ENCODE measurements around the gene MAP2. TPM values are rescaled to one million over a fixed set of nuclear protein-coding genes. Genes with fewer than 3 reads are reported as not detected.

Gene MAP2
- total and polyA plus RNA-seq, 2 of the 8 experiments (the other 6 are each of a cell fraction or from before 2014, with no cell fraction given), result 5.9 to 9.4 TPM

- no peaks in the 10 kb centered on the region for H4K20me1 ChIP-seq (replicated peaks in 1 of 2; ENCODE audit: control insufficient read depth in 1 of 2, insufficient read depth in 2 of 2, low read length in 2 of 2)
- H4K5ac ChIP-seq (ENCODE audit: insufficient read length, low read depth, low read length), result no peak overlapping the region
- no peak overlapping the region for H2BK5ac ChIP-seq (ENCODE audit: low read depth, low read length)
- H3K27me3 ChIP-seq (replicated peaks in 1 of 4; ENCODE audit: control insufficient read depth in 3 of 4, extremely low read depth in 1 of 4, insufficient read depth in 3 of 4, low read length in 3 of 4), result no peaks in the 10 kb centered on the region
- H3K4ac ChIP-seq (replicated peaks; ENCODE audit: insufficient read length, low read depth, low read length), result no peak overlapping the region
- 97% methylated on average over 1 of the region's 1 CpG; no CpG with 5 or more reads in 1 of the 2 experiments for WGBS, 2 experiments (ENCODE audit: extremely low coverage in 1 of 2, insufficient coverage in 1 of 2, insufficient read length in 1 of 2, insufficient replicate concordance in 2 of 2, low coverage in 1 of 2, low lambda C conversion rate in 2 of 2, missing lambda C conversion rate in 1 of 2)
- no peaks in the 10 kb centered on the region for H3K23me2 ChIP-seq (ENCODE audit: low read depth, low read length)
- no peak overlapping the region for H2BK12ac ChIP-seq (ENCODE audit: low read depth, low read length)
- ChIA-PET POLR2A (ENCODE audit: partially characterized antibody) (no interaction called here), CTCF (ENCODE audit: partially characterized antibody) (no interaction called here)
- no peaks in the 10 kb centered on the region for H3K4me1 ChIP-seq (replicated peaks in 1 of 4; ENCODE audit: control insufficient read depth in 3 of 4, insufficient read depth in 4 of 4, low read length in 3 of 4)
- H3K56ac ChIP-seq (replicated peaks; ENCODE audit: insufficient read length, low read depth, low read length), result no peak overlapping the region
- H2BK15ac ChIP-seq (ENCODE audit: low read length), result no peak overlapping the region
- FAIRE-seq (no peak), DNase-seq (ENCODE audit: low read depth in 1 of 2, low spot score in 2 of 2) (no peak)
- H3K23ac ChIP-seq (ENCODE audit: insufficient read length), result no peak overlapping the region
- peaks cover 5 to 15% of the 10 kb centered on the region in 2 experiments; a peak in 1 of 4 replicates for H3K9me3 ChIP-seq (ENCODE audit: insufficient read depth in 2 of 2, low read depth in 1 of 2, low read length in 1 of 2)
- no peaks in the 10 kb centered on the region for H3K79me1 ChIP-seq (ENCODE audit: low read depth, low read length)
- no peak for TF ChIP-seq TAF7 (optimal IDR thresholded peaks at IDR 0.05; ENCODE audit: borderline replicate concordance, low read depth, low read length)
- no peak overlapping the region for H2AFZ ChIP-seq (ENCODE audit: low read length)
- H3K4me2 ChIP-seq (ENCODE audit: insufficient read depth in 1 of 2, low read depth in 2 of 2, low read length in 2 of 2), result no peak overlapping the region
- no peak overlapping the region for H3K14ac ChIP-seq (ENCODE audit: insufficient read length)
- no peak overlapping the region for H4K8ac ChIP-seq (ENCODE audit: extremely low read depth, insufficient read depth, low read length)
- no peak overlapping the region for H3K27ac ChIP-seq (ENCODE audit: low read depth, low read length)
- no peak overlapping the region for H2BK120ac ChIP-seq (replicated peaks; ENCODE audit: low read depth, low read length)
- no peak overlapping the region for H3K4me3 ChIP-seq (ENCODE audit: extremely low read depth in 1 of 4, insufficient read depth in 2 of 4, low read depth in 3 of 4, low read length in 4 of 4)
- H2AK5ac ChIP-seq (ENCODE audit: low read depth, low read length), result no peak overlapping the region
- H2BK20ac ChIP-seq (ENCODE audit: low read length), result no peak overlapping the region
- no peaks in the 10 kb centered on the region; a peak in 1 of 8 replicates for H3K36me3 ChIP-seq (ENCODE audit: control insufficient read depth in 2 of 4, insufficient read depth in 4 of 4, low read length in 3 of 4)
- H3K79me2 ChIP-seq (ENCODE audit: control insufficient read depth in 1 of 2, insufficient read depth in 2 of 2, low read length in 2 of 2), result no peaks in the 10 kb centered on the region
- no peak overlapping the region for H3K9ac ChIP-seq (replicated peaks in 1 of 4; ENCODE audit: extremely low read depth in 1 of 4, low read depth in 3 of 4, low read length in 3 of 4)
- H3K18ac ChIP-seq (ENCODE audit: extremely low read depth, low read length), result no peak overlapping the region
- no peak overlapping the region for H4K91ac ChIP-seq (replicated peaks; ENCODE audit: insufficient read length, low read length)
Observed at GRCh38 chr2:209411296-209411695, 12.6 kb upstream of the MAP2 start.

Data from H1 (cell line).